Esophagus squamous epithelium (tissue), 5 donors: Measurements from ENCODE around the gene BRICD5. TPM values are rescaled to one million over a fixed set of nuclear protein-coding genes. Genes with fewer than 3 reads are reported as not detected.

Experiments used
- DNase-seq: peaks from one replicate; lab custom pipeline; 2025; lab: John Stamatoyannopoulos, UW
- H3K27ac ChIP-seq, 4 donors: fragments of 200-600 bp; sonication (generic); one replicate each; pipeline ENCODE4 v1.5.1; 2016 to 2019; ENCODE audit warnings: mild to moderate bottlenecking in 1 of 4
- H3K27me3 ChIP-seq, 4 donors: fragments of 200-600 bp; sonication (generic); 1 replicate in 3 of 4; 2 replicates in 1 of 4; pipeline versions ENCODE4 v1.5.1 to v1.6.0; 2017 to 2021; ENCODE audit warnings: antibody characterized with exemption in 1 of 4
- H3K36me3 ChIP-seq, 3 donors: fragments of 200-600 bp; sonication (generic); one replicate each; pipeline ENCODE4 v1.5.1; 2016 to 2019
- H3K4me1 ChIP-seq, 3 donors: fragments of 200-600 bp; sonication (generic); one replicate each; pipeline ENCODE4 v1.5.1; 2017 to 2019
- H3K4me3 ChIP-seq, 4 donors: fragments of 200-600 bp; sonication (generic); 1 replicate in 3 of 4; 2 replicates in 1 of 4; pipeline ENCODE4 v1.5.1; 2016 to 2019; ENCODE audit warnings: mild to moderate bottlenecking in 2 of 4, moderate library complexity in 1 of 4
- H3K9me3 ChIP-seq, 3 donors: fragments of 200-600 bp; sonication (generic); one replicate each; pipeline ENCODE4 v1.5.1; 2016 to 2019
- POLR2A ChIP-seq, 4 donors: fragments of 450-650 bp; IDR thresholded peaks; one replicate each; pipeline ENCODE4 v1.6.1; 2017; ENCODE audit warnings: antibody characterized with exemption in 4 of 4, mild to moderate bottlenecking in 4 of 4, moderate library complexity in 3 of 4
- WGBS, 2 donors: methylation state at CpG; one replicate each; pipeline ENCODE4 v1.1.5; 2018; 5-methylcytosine and 5-hydroxymethylcytosine counted together
- intact Hi-C: fragments of 100-400 bp; cut with DNase I; formaldehyde crosslinking; loops from one replicate; pipeline ENCODE4 v1.15.0; 2022
- total RNA-seq, 4 donors: library from RNA; depleted of rRNA; stranded (reverse); fragments of >200 nt; gene quantifications; one replicate each; pipeline ENCODE4 v1.1.0, GENCODE V29; 2016
- TF ChIP-seq, protein P1 (sequence below), 6 experiments: fragments of 450-650 bp in 4 of 6; fragments of 200-600 bp in 2 of 6; sonication (generic) in 2 of 6; IDR thresholded peaks; one replicate each; pipeline ENCODE4 v1.5.1; 2016 to 2019; ENCODE audit warnings: antibody characterized with exemption in 6 of 6, mild to moderate bottlenecking in 4 of 6, moderate library complexity in 4 of 6
- donor health status: DM: yes; HTN: yes; CAD: no.

Gene BRICD5
- total RNA-seq, 4 donors from 2014 or later, result 1.1 to 2.0 (median 1.6) TPM; not detected in 1

DNA sequence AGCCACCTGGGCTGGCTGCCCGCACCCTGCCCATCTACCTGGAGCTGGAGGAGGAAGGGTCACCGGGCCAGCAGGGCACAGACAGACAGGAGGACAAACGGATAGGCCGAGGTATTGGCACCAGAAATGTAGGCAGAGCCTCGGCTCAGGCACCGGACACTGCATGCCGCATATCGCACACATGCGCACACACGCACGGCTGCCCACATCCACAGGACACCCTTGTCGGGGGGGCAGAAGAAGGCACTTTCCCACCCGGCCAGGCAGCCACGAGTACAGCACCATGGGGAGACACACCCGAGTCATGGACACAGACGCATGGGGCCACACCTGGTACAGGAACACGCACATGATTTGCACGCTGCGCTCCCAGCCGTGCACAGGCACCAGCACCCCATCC is 28.7 kb downstream of the BRICD5 start:
- H3K9me3 ChIP-seq, result no peaks in the 10 kb centered on the region
- no peak for DNase-seq
- H3K36me3 ChIP-seq, result peaks cover 0 to 16% (median 0%) of the 10 kb centered on the region in 3 donors
- WGBS, 2 donors, result 86% methylated on average over 10 of the region's 20 CpGs; no CpG with 5 or more reads in 1 of the 2 donors
- no peak for TF ChIP-seq POLR2A (IDR thresholded peaks at IDR 0.05)
- TF ChIP-seq, protein P1, sequence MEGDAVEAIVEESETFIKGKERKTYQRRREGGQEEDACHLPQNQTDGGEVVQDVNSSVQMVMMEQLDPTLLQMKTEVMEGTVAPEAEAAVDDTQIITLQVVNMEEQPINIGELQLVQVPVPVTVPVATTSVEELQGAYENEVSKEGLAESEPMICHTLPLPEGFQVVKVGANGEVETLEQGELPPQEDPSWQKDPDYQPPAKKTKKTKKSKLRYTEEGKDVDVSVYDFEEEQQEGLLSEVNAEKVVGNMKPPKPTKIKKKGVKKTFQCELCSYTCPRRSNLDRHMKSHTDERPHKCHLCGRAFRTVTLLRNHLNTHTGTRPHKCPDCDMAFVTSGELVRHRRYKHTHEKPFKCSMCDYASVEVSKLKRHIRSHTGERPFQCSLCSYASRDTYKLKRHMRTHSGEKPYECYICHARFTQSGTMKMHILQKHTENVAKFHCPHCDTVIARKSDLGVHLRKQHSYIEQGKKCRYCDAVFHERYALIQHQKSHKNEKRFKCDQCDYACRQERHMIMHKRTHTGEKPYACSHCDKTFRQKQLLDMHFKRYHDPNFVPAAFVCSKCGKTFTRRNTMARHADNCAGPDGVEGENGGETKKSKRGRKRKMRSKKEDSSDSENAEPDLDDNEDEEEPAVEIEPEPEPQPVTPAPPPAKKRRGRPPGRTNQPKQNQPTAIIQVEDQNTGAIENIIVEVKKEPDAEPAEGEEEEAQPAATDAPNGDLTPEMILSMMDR (IDR thresholded peaks at IDR 0.05), result no peak
- no peak overlapping the region for H3K4me3 ChIP-seq
- peaks cover 0 to 15% (median 6%) of the 10 kb centered on the region in 3 donors for H3K4me1 ChIP-seq
- intact Hi-C loops, result no loop called here
- H3K27me3 ChIP-seq, result no peaks in the 10 kb centered on the region
- H3K27ac ChIP-seq, result no peak overlapping the region

DNA sequence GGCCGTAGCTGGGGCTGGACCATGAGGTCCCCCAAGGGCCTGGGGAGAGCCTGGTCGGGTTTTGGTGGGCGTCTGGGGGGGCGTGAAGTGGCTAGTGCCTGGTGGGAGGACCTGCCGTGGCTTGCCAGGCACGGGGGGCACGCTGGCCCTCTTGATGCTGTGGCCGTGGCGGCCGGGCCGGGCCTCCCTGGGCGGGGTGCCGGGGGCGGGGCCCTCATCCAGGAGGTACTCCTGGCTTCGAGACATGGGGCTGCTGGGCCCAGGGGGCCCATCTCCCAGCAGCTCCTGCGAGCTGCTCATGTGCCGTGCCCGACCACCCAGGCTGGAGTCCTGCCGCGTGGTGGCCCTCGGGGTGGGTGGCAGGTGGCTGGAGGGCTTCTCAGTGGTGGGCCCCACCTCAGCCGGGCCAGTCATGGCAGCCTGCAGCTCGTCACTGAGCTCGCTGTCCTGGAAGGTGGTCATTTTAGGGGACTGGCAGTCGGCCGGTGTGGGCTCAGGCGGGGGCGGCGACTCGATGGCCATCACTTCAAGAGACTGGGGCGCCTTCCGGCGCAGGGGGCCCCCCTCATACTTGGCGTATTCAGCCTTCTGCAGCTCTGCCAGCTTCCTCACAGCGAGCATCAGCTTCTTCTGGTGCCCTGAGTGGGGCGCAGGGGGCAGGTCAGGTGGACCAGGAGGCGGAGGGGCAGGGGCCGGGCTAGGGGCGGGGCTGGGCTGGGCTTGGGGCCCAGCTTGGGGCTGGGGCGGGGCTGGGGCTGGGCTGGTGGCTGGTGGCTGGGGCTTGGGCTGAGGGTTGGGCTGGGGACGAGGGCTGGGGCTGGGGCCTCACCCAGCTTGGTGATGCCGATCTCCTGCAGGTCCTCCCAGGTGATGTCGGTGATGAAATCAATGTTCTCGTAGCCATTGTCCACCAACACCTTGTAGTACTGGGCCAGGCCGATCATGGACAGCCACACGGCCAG is 29.4 kb downstream of the BRICD5 start:
- Histone ChIP-seq H3K27ac (no peak overlapping the region), H3K4me1 (peaks cover 0 to 21% (median 7%) of the 10 kb centered on the region in 3 donors), H3K9me3 (no peaks in the 10 kb centered on the region), H3K4me3 (no peak overlapping the region), H3K27me3 (no peaks in the 10 kb centered on the region), H3K36me3 (peaks cover 0 to 23% (median 4%) of the 10 kb centered on the region in 3 donors)
- WGBS, 2 donors, result 97 to 100% methylated on average over 1 to 5 of the region's 46 CpGs
- no peak for DNase-seq
- intact Hi-C loops, result no loop called here
- TF ChIP-seq, protein P1 (IDR thresholded peaks at IDR 0.05), result no peak

GRCh38 chr16:2180461-2180860 is 30.2 kb downstream of the BRICD5 start:
- 100% methylated on average over 1 of the region's 43 CpGs; no CpG with 5 or more reads in 1 of the 2 donors for WGBS, 2 donors
- intact Hi-C loops, result no loop called here
- H3K27ac ChIP-seq, result no peak overlapping the region
- H3K27me3 ChIP-seq, result no peaks in the 10 kb centered on the region
- no peak for DNase-seq
- H3K4me1 ChIP-seq, result peaks cover 0 to 27% (median 15%) of the 10 kb centered on the region in 3 donors
- TF ChIP-seq, protein P1 (IDR thresholded peaks at IDR 0.05), result no peak
- TF ChIP-seq POLR2A (IDR thresholded peaks at IDR 0.05), result no peak
- peaks cover 7 to 31% (median 10%) of the 10 kb centered on the region in 3 donors for H3K36me3 ChIP-seq
- no peak overlapping the region for H3K4me3 ChIP-seq
- H3K9me3 ChIP-seq, result no peaks in the 10 kb centered on the region

- no peak for DNase-seq
- no peak for TF ChIP-seq POLR2A (IDR thresholded peaks at IDR 0.05)
- TF ChIP-seq, protein P1 (IDR thresholded peaks at IDR 0.05), result no peak
- peaks cover 16 to 40% (median 19%) of the 10 kb centered on the region in 3 donors for H3K36me3 ChIP-seq
- H3K27ac ChIP-seq, result peak overlapping the region in 1 of 4 donors; percentile 21
- peaks cover 0 to 35% (median 15%) of the 10 kb centered on the region in 3 donors for H3K4me1 ChIP-seq
- no peaks in the 10 kb centered on the region for H3K27me3 ChIP-seq
- intact Hi-C loops, result no loop called here
- WGBS, 2 donors, result no CpG with 5 or more reads among the region's 31 CpGs
- H3K9me3 ChIP-seq, result no peaks in the 10 kb centered on the region
- H3K4me3 ChIP-seq, result peak overlapping the region in 1 of 4 donors; percentile 27
Observed at GRCh38 chr16:2179576-2179975, 31.1 kb downstream of the BRICD5 start.

DNA sequence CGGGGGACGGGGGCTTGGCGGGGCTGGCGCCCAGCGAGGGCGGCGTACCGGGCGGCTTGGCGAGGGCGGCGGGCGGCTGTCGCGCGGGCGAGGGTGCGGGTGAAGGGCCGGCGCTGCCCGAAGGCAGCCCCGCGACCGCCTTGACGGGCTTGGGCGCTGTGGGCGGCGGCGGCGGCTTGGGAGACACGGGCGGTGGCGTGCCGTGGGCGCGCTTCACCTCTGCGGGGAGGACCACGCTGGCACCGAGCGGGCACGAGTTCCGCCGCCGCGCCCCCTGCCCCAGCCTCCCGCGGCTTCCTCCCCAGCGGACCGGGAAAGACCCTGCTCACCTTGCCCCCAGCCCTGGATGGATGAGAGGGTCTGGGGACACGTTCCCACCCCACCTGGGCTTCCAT is 31.6 kb downstream of the BRICD5 start:
- peaks cover 0 to 38% (median 15%) of the 10 kb centered on the region in 3 donors for H3K4me1 ChIP-seq
- H3K27ac ChIP-seq, result peak overlapping the region in 1 of 4 donors; percentile 21
- peak overlapping the region in 1 of 4 donors; percentile 27 for H3K4me3 ChIP-seq
- intact Hi-C loops, result no loop called here
- H3K9me3 ChIP-seq, result no peaks in the 10 kb centered on the region
- TF ChIP-seq, protein P1 (IDR thresholded peaks at IDR 0.05), result no peak
- no peak for TF ChIP-seq POLR2A (IDR thresholded peaks at IDR 0.05)
- 63% methylated on average over 27 of the region's 50 CpGs; no CpG with 5 or more reads in 1 of the 2 donors for WGBS, 2 donors
- no peak for DNase-seq
- H3K27me3 ChIP-seq, result no peaks in the 10 kb centered on the region
- H3K36me3 ChIP-seq, result peaks cover 21 to 45% (median 23%) of the 10 kb centered on the region in 3 donors
